MM.1S (cell line): Measurements from ENCODE around the gene HDAC9.

Experiments
- DNase-seq: peaks from one replicate; pipeline ENCODE4 v3.0.0-alpha.2; 2015
- H2AFZ ChIP-seq: fragments of 300-600 bp; sonication (generic); 2 replicates; pipeline ENCODE4 v1.6.0; 2016; ENCODE audit warnings: antibody characterized with exemption, low read length
- H3F3A ChIP-seq: fragments of 300-600 bp; sonication (generic); 2 replicates; pipeline ENCODE4 v1.6.1; 2016; ENCODE audit warnings: mild to moderate bottlenecking, antibody characterized with exemption, low read length, moderate library complexity, mixed read lengths; ENCODE audit not compliant: insufficient read depth
- H3K27ac ChIP-seq: fragments of 300-600 bp; sonication (generic); 2 replicates; pipeline ENCODE4 v1.5.1; 2016; ENCODE audit warnings: mild to moderate bottlenecking, low read length
- H3K27me3 ChIP-seq: fragments of 300-600 bp; sonication (generic); replicated peaks from 2 replicates; pipeline ENCODE4 v1.6.0; 2016; ENCODE audit warnings: low read length; ENCODE audit not compliant: insufficient read depth
- H3K36me3 ChIP-seq: fragments of 300-600 bp; sonication (generic); replicated peaks from 2 replicates; pipeline ENCODE4 v1.6.1; 2016; ENCODE audit warnings: mild to moderate bottlenecking, low read length, mixed read lengths; ENCODE audit not compliant: insufficient read depth
- H3K4me1 ChIP-seq: fragments of 300-600 bp; sonication (generic); 2 replicates; pipeline ENCODE4 v1.6.1; 2016; ENCODE audit warnings: low read length, mixed read lengths
- H3K4me2 ChIP-seq: fragments of 300-600 bp; sonication (generic); 2 replicates; pipeline ENCODE4 v1.6.0; 2016; ENCODE audit warnings: low read depth, low read length
- H3K4me3 ChIP-seq: fragments of 300-600 bp; sonication (generic); 2 replicates; pipeline ENCODE4 v1.5.1; 2016; ENCODE audit warnings: low read length, mixed read lengths
- H3K79me2 ChIP-seq: fragments of 300-600 bp; sonication (generic); 2 replicates; pipeline ENCODE4 v1.6.1; 2016; ENCODE audit warnings: mixed run types, low read length, mixed read lengths
- H3K9ac ChIP-seq: fragments of 300-600 bp; sonication (generic); 2 replicates; pipeline ENCODE4 v1.6.1; 2016; ENCODE audit warnings: low read length, mixed read lengths
- H3K9me2 ChIP-seq: fragments of 300-600 bp; sonication (generic); replicated peaks from 2 replicates; pipeline ENCODE4 v1.6.1; 2016; ENCODE audit warnings: mild to moderate bottlenecking, low read length, mixed read lengths; ENCODE audit not compliant: insufficient read depth
- H3K9me3 ChIP-seq: fragments of 300-600 bp; sonication (generic); replicated peaks from 2 replicates; pipeline ENCODE4 v1.6.1; 2016; ENCODE audit warnings: mild to moderate bottlenecking, low read length, mixed read lengths; ENCODE audit not compliant: insufficient read depth
- H4K20me1 ChIP-seq: fragments of 300-600 bp; sonication (generic); 2 replicates; pipeline ENCODE4 v1.6.1; 2016; ENCODE audit warnings: mild to moderate bottlenecking, low read length, moderate library complexity, mixed read lengths; ENCODE audit not compliant: insufficient read depth
- EZH2 ChIP-seq: fragments of 300-600 bp; sonication (generic); optimal IDR thresholded peaks from 2 replicates; pipeline ENCODE3; 2017; ENCODE audit warnings: low read depth, mild to moderate bottlenecking, antibody characterized with exemption, low read length, mixed read lengths
- EZH2phosphoT487 ChIP-seq: fragments of 300-600 bp; sonication (generic); IDR thresholded peaks from 2 replicates; pipeline ENCODE4 v1.6.1; 2018; ENCODE audit warnings: antibody characterized with exemption, low read length
- TF ChIP-seq, protein P1 (sequence below): fragments of 300-600 bp; sonication (generic); IDR thresholded peaks from 2 replicates; pipeline ENCODE4 v1.5.1; 2016; ENCODE audit warnings: antibody characterized with exemption, low read length, mixed read lengths

The HDAC9 gene

DNA sequence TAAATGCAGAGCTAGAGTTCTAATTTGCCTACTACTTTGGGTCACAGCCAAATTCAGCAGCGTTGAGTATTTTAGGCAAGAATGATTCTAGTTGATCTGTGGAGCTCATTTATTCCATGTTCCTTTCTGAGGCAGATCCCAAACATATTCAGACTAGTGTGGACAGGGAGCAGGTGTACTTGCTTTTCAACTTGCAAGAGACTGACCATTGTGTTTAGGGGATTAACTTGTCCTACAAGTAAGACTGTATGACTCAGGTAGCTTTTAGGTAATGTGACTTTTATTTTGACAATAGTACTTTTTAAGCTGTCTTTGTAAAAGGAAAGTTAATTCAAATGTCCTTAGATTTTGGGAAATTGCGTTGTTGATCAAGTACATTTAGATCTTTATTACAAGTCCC, 336.4 kb downstream of the HDAC9 start:
- no peak overlapping the region for H2AFZ ChIP-seq
- no peak overlapping the region for H3K4me3 ChIP-seq
- H3K9me3 ChIP-seq = no peaks in the 10 kb centered on the region
- TF ChIP-seq EZH2 (no peak), EZH2phosphoT487 (no peak)
- TF ChIP-seq, protein P1, sequence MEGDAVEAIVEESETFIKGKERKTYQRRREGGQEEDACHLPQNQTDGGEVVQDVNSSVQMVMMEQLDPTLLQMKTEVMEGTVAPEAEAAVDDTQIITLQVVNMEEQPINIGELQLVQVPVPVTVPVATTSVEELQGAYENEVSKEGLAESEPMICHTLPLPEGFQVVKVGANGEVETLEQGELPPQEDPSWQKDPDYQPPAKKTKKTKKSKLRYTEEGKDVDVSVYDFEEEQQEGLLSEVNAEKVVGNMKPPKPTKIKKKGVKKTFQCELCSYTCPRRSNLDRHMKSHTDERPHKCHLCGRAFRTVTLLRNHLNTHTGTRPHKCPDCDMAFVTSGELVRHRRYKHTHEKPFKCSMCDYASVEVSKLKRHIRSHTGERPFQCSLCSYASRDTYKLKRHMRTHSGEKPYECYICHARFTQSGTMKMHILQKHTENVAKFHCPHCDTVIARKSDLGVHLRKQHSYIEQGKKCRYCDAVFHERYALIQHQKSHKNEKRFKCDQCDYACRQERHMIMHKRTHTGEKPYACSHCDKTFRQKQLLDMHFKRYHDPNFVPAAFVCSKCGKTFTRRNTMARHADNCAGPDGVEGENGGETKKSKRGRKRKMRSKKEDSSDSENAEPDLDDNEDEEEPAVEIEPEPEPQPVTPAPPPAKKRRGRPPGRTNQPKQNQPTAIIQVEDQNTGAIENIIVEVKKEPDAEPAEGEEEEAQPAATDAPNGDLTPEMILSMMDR = no peak
- no peaks in the 10 kb centered on the region for H4K20me1 ChIP-seq
- H3K4me2 ChIP-seq = no peak overlapping the region
- H3F3A ChIP-seq = no peaks in the 10 kb centered on the region
- H3K36me3 ChIP-seq = no peaks in the 10 kb centered on the region
- H3K4me1 ChIP-seq = no peaks in the 10 kb centered on the region; the same call in 1 of the 2 replicates
- no peak overlapping the region for H3K27ac ChIP-seq
- DNase-seq = no peak
- H3K9me2 ChIP-seq = no peaks in the 10 kb centered on the region
- no peaks in the 10 kb centered on the region for H3K27me3 ChIP-seq
- no peak overlapping the region for H3K9ac ChIP-seq
- H3K79me2 ChIP-seq = no peaks in the 10 kb centered on the region

- H4K20me1 ChIP-seq = no peaks in the 10 kb centered on the region
- H3K79me2 ChIP-seq = no peaks in the 10 kb centered on the region
- no peaks in the 10 kb centered on the region for H3K4me1 ChIP-seq
- no peak overlapping the region for H3K4me3 ChIP-seq
- no peak overlapping the region for H2AFZ ChIP-seq
- no peaks in the 10 kb centered on the region for H3F3A ChIP-seq
- H3K27ac ChIP-seq = no peak overlapping the region
- no peak overlapping the region for H3K9ac ChIP-seq
- H3K27me3 ChIP-seq = no peaks in the 10 kb centered on the region
- no peak overlapping the region for H3K4me2 ChIP-seq
- no peaks in the 10 kb centered on the region for H3K9me2 ChIP-seq
- no peaks in the 10 kb centered on the region for H3K36me3 ChIP-seq
- no peak for DNase-seq
- TF ChIP-seq EZH2phosphoT487 = no peak
- TF ChIP-seq, protein P1 = no peak
- TF ChIP-seq EZH2 = no peak
- no peaks in the 10 kb centered on the region for H3K9me3 ChIP-seq
Observed at GRCh38 chr7:18834577-18834976, 339.0 kb downstream of the HDAC9 start.

DNA sequence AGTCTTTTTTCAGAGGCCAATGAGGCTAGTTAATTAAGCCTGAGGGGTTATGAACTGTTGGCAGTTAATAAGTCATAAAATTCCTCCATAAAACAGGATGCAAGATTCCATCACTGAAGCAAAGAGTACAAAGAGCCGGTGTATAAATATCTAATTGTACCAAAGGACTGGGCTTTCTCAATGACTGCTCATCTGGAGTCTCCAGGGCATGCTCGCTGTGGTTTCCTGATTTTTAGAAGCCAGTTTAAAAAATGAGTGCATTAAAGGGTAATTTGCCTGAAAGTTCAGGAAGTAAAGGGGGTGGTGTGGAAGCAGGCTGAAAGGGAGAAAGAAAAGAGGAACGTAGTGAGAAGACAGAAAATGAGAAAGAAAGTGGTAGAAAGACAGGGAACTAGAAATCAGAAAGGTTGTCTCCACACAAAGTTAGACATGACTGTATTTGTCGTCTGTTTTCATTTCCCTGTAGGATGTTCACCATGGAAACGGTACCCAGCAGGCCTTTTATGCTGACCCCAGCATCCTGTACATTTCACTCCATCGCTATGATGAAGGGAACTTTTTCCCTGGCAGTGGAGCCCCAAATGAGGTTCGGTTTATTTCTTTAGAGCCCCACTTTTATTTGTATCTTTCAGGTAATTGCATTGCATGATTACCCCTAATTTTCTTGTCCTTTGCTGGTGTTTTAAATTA, 339.6 kb downstream of the HDAC9 start:
- Histone ChIP-seq H3K4me2 (no peak overlapping the region), H3K79me2 (no peaks in the 10 kb centered on the region), H3K27ac (no peak overlapping the region), H3F3A (no peaks in the 10 kb centered on the region), H4K20me1 (no peaks in the 10 kb centered on the region), H3K4me1 (no peaks in the 10 kb centered on the region), H3K27me3 (no peaks in the 10 kb centered on the region), H3K9ac (no peak overlapping the region), H3K36me3 (no peaks in the 10 kb centered on the region), H3K4me3 (no peak overlapping the region), H3K9me3 (no peaks in the 10 kb centered on the region), H3K9me2 (no peaks in the 10 kb centered on the region), H2AFZ (no peak overlapping the region)
- no peak for DNase-seq
- TF ChIP-seq EZH2 (no peak), EZH2phosphoT487 (no peak)
- TF ChIP-seq, protein P1 = no peak
